ENCODE measurements around the gene REST.

Gene REST

GRCh38 chr4:56976837-56977320 lies 69.2 kb downstream of the REST start:
- TF ChIP-seq CTCF (IDR thresholded peaks at IDR 0.05), result peak; percentile 36; the same call in 1 of the 2 replicates

DNA sequence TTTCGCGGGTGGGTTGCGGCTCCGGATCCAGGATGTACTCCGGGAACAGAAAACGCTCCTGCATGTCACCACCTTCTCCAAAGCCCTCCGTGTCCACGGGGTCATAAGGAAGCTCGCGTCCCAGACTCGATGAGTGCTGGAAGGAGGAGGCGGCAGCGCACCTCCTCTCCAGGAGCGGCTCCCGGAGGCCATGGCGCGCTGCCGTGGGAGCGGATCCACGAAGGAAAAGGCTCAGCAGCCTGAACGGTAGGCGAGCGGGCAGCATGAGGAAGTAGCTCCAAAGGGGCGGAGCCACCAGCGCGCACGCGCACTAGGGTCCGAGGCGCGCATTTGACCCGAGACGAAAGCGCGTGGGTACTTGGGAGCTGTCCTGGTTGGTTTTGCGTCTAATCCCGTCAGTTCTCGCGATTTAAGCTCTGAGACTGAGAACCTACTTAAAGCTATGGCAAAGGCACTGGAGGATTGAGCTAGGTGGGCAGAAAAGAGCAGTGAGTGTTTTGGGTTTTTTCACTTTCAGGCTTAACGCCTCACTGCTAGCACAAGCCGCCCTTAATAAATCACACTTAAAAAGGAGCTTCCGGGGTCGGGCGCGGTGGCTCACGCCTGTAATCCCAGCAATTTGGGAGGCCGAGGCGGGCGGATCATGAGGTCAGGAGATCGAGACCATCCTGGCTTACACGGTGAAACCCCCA lies 69.8 kb downstream of the REST start, which contains the start of gene NOA1:
NOA1 (minus strand) TSS at position 286 of the 692 bp plus-strand sequence; CDS start at position 265, 21 bp downstream.
- TF ChIP-seq CTCF (IDR thresholded peaks at IDR 0.05), result no peak

GRCh38 chr4:56978750-56979303 lies 71.1 kb downstream of the REST start, which contains the start of gene POLR2B:
Gene POLR2B (plus strand): TSS chr4:56978896. CDS start chr4:56978986, 90 bp downstream.
- TF ChIP-seq CTCF (IDR thresholded peaks at IDR 0.05), result no peak

- no peak for TF ChIP-seq CTCF (IDR thresholded peaks at IDR 0.05)
Observed at GRCh38 chr4:56979421-56980072, 71.8 kb downstream of the REST start.

- TF ChIP-seq CTCF (IDR thresholded peaks at IDR 0.05), result no peak
Observed at GRCh38 chr4:56981795-56982201, 74.1 kb downstream of the REST start.

- TF ChIP-seq CTCF (IDR thresholded peaks at IDR 0.05), result no peak
Observed at GRCh38 chr4:56986192-56986591, 78.5 kb downstream of the REST start.

GRCh38 chr4:56986952-56987351 lies 79.3 kb downstream of the REST start:
- no peak for TF ChIP-seq CTCF (IDR thresholded peaks at IDR 0.05)
